HG02763 (cell line): ENCODE results near the gene HBEGF.

Experiments
- ATAC-seq: cut with Tn5 transposase; IDR thresholded peaks from one replicate; pipeline ENCODE4 v1.9.1; 2021; ENCODE audit warnings: mild to moderate bottlenecking, moderate library complexity; ENCODE audit not compliant: unreplicated experiment

HBEGF gene, protein sequence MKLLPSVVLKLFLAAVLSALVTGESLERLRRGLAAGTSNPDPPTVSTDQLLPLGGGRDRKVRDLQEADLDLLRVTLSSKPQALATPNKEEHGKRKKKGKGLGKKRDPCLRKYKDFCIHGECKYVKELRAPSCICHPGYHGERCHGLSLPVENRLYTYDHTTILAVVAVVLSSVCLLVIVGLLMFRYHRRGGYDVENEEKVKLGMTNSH

DNA sequence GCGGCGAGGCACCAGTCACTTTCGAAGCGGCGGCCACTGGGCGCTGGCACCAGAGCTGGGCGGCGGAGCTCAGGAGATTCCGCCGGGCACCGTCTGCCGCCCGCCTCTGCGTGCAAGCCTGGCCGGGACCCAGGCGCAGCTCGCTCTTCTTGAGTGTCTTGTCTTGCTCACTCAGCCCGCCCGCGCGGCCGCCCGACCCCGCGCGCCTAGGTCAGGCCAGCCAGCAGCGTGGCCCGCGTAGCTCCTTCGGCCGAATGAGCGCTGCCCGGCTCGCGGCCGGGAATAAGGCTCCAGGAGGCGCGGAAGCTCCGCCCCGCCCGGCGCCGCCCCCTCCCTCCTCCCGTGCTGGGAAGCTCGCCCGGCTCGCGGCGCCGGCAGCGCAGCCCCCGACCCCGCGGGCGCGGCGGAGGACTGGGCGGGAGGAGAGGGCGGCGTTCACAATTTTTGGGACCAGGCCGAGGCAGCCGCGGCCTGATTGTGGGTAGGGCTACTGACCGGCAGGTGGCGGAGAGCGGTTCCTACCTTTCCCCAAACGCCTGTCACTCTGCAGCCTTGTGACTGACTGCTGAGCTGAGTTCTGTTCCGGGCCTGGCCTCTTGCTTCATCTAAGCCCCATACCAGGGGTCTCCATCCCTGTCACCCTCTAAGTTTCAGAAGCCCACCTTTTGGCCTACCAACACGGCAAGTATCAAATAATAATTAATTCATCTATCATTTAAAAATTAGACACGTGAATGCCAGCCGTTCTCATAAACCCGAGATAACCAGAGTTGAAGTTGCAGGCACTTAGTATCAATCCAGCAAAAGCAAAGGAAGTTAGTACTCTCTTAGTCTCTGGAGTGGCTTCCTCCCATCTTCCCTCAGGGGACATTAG is at the start of gene HBEGF:
HBEGF (minus strand) TSS at position 256 of the 874 bp plus-strand sequence. CDS start 275 bp downstream, outside the sequence.
- ATAC-seq = peak; percentile 58

DNA sequence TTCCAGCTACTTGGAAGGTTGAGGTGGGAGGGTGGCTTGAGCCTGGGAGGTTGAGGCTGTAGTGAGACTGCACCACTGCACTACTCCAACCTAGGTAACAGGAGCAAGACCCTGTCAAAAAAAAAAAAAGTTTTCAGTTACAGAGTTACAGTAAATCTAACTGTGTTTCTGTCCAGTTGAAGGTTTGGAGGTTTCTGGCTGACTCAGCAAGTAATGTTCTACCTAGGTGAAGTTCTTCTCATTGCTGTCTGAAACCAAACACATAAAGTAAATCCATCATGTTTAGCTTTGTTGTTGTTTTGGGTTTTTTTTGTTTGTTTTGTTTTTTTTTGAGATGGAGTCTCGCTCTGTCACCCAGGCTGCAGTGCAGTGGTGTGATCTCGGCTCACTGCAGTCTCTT is 47.3 kb upstream of the HBEGF start:
- ATAC-seq = no peak

DNA sequence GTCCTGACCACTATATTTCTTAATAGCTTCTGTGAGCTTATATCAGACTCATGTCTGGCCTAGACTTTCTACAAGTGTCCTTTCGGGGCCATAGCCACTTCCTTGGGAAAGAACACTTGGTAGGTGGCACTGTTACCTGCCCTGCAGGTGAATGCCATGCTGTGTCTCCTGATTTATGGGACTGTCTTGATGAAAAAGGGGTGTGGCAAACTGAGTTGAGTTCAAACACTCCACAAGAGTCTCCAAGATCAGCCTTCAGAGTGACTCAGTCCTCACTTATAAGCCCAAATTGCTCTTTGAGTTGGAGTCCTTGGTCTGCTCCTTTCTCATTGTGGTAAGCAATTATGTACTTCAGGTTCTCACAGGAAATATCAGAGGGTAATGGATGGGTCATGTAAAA is 45.3 kb upstream of the HBEGF start:
- no peak for ATAC-seq

DNA sequence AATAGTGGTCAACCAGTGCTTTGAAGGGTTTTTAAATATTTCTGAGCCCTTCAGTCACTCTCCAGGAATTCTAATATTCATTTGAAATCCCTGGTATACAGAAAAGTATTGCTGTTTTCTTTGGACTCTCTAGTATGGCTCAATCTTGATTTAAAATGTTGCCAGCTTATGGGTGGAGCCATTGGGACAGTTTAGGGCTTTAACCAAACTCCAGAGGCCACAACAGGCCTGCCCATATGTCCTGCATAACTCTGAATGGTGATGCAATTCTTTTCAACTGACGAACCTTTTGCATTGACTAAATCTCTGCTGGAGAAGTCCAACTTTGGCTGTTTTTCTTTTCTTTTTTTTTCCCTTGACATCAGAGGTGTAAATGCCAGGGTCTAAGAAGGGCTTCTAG is 44.9 kb upstream of the HBEGF start:
- no peak for ATAC-seq

DNA sequence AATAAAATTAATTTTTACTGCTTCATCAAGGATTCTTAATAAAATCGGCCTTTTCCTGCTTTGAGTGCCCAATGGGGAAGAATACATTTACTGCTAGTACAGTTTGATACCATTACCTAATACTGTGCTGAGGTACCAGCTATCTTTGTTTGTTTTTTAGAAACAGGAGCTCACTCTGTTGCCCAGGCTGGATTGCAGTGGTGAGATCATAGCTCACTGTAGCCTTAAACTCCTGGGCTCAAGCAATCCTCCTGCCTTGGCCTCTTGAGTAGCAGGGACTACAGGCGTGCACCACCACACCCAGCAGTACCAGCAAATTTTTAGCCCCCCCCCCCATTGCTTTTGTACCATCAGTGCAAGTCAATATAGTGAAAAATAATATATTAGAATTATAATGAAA is 41.6 kb upstream of the HBEGF start:
- ATAC-seq = no peak

DNA sequence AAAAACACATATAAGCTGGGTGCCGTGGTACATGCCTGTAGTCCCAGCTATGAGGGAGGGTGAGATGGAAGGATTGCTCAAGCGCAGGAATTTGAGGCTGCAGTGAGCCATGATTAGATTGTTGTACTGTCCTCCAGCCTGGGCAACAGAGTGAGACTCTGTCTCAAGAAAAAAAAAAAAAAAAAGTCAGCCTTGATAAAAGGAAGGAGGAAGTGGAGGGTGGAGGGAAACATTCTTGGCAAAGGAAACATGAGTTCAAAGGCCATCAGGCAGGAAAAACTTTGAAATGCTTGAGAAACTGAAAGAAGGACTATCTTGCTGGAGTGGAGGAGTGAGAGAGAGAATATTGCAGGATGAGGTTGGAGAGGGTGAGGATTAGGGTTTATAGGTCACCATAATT is 36.9 kb upstream of the HBEGF start:
- ATAC-seq = no peak

DNA sequence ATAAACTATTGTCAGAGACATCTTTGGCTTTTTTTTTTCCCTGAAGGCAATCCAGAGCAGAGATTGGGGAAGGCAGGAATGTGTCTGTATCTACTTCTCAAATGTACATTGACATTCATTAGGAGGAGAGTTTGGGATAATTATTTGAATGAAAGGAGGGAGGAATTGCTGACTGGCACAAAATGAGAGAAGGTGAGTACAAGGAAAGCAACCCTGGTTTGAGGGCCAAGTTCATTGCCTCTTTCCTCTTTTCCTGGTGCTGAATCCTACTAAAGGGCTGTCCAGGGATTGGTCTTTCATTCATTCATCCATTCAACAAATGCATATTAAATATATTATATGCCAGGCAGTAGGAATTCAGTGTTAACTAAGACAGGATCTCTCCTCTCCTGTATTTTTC is 36.5 kb upstream of the HBEGF start:
- ATAC-seq = no peak

DNA sequence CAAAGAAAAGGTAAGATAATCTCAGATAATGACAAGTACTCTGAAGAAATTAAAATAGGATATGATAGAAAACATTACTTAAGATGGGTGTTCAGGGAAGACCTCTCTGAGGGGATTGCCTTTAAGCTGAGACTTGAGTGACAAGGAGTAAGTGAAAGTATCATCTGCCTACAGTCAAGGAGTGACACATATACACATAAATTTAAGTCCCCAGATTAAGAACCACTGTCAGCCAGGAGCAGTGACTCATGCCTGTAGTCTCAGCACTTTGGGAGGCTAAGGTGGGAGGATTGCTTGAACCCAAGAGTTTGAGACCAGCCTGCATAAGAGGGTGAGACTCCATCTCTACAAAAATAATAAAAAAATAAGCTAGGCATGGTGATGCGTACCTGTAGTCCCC is 35.6 kb upstream of the HBEGF start:
- no peak for ATAC-seq

DNA sequence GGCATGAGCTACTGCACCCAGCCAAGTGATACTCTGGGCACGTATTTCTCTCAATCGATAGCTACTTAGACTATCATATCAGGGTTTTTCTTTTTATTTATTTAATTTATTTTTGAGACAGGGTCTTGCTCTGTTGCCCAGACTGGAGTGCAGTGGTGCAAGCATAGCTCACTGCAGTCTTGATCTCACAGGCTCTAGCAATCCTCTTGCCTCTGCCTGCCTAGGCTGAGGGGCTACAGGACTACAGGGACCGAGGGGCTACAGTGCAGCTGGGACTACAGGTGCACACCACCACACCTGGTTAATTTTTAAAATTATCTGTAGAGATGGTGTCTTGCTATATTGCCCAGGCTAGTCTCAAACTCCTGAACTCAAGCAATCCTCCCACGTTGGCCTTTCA is 34.9 kb upstream of the HBEGF start:
- ATAC-seq = no peak

DNA sequence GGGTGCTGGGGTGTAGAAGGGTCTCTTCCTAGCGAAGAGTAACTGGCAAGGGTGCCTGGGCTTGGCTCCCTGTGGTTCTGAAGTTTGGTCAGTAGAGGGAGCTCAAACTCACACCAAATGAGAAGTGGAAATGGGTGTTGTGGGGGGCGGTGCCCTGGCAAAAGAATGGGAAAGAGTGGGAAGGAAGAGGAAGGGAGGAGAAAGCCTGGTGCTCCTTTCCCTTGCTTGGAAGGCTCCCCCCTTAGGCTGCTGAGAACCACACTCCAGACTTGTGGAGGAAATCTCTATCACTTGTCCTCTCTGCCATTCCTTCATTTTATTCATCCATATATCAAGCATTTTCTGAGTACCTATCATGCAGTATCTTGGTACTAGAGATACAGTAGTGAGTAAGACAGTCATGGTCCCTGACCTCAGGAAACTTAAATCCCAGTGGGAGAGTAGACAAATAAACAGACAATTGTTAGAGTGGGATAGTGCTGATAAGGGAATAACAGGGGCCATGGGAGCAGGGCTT is 26.6 kb upstream of the HBEGF start:
- peak; percentile 50 for ATAC-seq

DNA sequence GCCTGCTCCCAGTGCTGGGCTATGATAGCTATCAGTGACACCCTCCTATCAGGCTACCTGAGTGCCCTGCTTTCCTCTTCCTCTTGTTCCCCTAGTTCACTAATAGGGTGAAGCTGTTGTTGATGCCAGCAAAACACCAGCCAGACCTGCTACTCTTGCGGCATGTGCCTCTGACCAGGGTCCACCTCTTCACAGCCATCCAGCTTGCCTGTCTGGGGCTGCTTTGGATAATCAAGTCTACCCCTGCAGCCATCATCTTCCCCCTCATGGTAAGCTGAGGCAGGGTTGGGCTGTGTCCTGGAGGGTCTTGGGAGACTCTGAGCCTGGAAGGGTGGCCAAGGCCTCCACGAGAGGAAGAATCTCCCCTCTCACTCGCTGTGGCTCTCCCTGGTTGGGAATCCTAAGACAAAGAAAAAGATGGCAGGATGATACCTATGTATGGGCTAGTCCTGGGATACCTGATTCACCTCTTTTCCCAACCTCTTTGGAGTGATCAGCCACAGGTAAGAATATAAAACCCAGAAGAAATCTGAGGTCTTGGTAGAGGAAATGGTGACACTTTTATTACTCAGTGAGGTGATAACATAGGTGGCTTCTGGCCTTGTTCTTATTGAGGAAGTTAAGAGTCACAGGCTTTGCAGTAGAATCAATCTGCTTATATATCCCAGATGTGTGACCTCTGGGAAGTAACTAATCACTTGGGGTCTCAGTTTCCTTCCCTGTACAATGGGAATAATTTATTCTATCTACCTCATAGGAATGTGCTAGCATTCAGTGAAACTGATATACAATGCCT is 25.2 kb upstream of the HBEGF start:
- ATAC-seq = no peak

DNA sequence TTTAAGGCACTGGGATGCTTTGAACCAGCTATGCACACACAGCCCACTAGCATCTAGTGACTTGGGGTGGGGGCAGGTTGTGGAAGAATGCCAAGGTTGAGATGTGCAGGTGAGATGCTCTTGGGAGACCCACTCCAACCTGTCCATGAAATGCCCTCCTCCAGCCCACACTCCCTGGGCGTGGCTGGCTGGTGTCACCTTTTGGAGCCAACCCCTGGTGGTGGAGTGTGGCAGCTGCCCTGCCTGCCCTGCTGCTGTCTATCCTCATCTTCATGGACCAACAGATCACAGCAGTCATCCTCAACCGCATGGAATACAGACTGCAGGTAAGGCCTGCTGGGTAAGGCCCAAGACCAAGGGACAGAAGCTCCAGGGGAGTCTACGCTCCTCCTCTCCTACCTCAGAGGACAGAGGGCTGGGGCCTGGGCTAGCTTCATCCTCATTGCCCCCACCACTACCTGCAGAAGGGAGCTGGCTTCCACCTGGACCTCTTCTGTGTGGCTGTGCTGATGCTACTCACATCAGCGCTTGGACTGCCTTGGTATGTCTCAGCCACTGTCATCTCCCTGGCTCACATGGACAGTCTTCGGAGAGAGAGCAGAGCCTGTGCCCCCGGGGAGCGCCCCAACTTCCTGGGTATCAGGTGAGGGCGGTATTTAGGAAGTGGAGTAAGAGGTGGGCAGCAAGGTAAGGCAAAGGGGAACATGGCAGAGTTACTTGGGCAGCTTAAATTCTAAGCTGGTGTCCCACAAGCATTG is 21.0 kb upstream of the HBEGF start:
- ATAC-seq = no peak

DNA sequence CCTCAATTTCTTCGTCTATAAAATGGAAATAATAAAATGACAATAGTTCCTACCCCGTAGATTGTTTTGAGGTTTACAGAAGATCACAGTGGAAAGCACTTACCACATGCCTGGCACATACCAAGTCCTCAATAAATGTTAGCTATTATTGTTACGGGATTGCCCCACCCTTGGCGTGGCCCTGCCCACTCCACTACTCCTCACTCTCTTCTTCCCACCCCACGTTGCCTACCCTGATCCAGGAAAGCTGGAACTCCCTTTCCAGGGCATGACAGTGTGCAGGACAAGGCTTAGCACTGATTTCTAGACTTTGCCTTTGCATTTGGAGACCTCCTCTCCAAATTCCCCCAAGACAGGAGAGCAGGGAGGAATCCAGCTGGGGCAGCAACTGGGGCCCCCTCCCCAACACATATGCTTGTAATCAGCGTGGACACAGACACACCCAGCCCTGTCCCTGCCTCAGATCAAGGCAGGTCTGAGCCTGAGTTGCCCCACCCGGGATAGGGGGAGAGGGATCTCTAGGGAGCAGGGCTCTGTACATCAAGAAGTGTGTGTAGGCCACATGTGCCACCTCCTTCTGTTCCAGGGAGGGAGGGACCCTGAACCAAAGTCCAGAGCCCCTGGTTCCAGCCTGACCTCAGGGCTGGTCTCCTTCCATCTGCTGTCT is 20.3 kb upstream of the HBEGF start:
- no peak for ATAC-seq

DNA sequence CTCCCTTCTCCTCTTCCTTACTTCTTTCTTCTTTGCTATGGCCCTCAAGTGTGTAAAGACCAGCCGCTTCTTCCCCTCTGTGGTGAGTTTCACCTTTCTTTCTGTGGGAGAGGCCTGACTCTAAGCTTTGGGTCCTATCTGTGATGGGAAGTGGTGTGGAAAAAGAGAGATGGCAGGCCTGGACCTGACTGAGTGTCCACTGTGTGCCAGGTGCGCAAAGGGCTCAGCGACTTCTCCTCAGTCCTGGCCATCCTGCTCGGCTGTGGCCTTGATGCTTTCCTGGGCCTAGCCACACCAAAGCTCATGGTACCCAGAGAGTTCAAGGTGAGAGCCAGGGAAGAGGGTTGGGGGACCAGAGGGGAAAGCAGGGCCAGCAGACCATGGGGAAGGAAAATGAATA is 19.5 kb upstream of the HBEGF start:
- no peak for ATAC-seq

DNA sequence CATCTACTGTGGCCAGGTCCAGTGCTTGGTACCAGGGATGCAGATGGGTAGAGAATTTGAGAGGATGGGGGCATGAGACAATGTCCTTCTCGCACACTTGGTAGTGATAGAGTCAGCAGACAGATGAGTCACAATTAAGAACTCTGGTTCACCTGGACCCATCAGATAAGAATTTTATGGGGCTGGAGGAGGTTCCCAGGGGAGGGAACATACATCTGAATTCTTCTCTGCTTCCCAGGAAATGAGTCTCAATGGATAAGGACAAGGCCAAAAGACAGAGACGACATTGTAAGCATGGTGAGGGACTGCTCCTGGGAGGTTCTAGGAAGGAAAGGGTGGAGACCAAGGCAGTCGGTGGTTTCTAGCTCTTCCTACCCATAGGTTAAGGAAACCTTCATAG is 18.9 kb upstream of the HBEGF start:
- no peak for ATAC-seq

DNA sequence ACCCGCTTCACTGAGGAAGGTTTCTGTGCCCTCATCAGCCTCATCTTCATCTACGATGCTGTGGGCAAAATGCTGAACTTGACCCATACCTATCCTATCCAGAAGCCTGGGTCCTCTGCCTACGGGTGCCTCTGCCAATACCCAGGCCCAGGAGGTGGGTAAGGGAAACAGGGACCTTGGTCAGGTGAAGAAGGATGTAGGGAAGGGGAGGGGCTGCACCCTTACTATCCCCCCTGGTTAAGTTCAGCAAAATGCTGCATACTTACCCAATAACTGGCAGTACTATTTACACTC is 18.0 kb upstream of the HBEGF start:
- ATAC-seq = no peak

DNA sequence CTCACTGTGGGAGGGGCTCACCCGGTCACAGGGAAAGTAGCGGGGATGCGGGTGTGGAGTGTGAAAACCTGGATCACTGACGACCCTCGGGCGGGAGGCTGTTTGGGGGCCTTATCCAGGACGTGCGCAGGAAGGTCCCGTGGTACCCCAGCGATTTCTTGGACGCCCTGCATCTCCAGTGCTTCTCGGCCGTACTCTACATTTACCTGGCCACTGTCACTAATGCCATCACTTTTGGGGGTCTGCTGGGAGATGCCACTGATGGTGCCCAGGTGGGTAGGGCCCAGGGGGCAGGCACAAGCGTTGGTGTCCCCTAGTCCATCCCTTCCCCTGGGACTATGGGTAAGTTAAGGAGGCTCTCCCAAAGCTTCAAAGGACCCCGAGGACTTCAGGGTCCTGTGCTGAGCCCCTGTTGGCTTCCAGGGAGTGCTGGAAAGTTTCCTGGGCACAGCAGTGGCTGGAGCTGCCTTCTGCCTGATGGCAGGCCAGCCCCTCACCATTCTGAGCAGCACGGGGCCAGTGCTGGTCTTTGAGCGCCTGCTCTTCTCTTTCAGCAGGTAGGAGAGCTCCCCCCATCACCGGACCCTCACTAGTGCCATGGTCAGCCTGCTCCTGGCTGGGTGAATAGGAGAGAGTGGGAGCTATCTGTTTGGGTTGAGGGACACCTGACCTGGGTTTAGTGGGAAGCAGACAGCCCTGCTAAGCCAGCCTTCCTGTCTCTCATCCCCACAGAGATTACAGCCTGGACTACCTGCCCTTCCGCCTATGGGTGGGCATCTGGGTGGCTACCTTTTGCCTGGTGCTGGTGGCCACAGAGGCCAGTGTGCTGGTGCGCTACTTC is 17.4 kb upstream of the HBEGF start:
- ATAC-seq = no peak

DNA sequence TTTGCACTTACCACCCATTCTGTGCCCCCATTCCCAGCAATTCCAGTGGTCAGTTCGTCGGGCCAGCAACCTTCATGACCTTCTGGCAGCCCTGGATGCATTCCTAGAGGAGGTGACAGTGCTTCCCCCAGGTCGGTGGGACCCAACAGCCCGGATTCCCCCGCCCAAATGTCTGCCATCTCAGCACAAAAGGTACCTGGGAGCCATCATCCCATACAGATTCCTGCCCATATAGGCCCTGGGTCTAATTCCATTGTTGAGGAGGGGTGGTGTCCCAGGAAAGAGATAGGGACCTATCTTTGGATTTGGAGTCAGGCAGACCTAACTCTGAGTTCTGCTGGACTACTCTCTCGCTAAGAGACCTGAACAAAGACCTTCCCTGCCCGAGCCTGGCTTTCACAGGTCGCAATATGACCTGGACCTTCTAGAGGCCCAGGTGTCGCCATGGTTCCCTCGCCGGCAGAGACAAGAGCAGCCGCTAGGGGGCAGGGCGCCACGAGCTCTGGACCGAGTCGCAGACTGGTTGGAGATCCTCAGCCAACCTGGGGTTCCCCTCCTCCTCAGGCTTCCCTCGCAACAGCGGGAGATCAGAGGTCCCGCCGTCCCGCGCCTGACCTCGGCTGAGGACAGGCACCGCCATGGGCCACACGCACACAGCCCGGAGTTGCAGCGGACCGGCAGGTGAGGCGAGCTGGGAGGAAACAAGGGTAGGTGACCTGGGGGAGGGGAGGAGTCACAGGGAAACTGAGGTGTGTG is 16.6 kb upstream of the HBEGF start:
- ATAC-seq = peak; percentile 80

DNA sequence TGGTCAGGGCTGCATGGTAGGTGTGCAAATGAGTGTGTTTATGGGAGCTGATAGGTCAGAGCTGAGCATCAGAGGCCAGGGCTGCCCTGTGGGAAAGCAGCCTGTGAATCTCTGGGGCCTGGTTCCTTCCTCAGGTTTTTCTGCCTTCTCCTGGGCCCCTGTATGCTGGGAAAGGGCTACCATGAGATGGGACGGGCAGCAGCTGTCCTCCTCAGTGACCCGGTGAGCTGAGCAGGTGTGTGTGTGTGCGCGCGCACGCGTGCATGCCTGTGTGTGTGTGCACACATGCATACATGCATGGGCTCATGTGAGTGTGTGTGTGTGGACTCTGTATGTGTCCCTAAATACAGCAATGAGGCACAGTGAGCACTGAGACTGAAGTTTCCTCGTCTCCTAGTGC is 15.9 kb upstream of the HBEGF start:
- no peak for ATAC-seq
